ENCODE measurements around the gene PSME3IP1.

Gene PSME3IP1

DNA sequence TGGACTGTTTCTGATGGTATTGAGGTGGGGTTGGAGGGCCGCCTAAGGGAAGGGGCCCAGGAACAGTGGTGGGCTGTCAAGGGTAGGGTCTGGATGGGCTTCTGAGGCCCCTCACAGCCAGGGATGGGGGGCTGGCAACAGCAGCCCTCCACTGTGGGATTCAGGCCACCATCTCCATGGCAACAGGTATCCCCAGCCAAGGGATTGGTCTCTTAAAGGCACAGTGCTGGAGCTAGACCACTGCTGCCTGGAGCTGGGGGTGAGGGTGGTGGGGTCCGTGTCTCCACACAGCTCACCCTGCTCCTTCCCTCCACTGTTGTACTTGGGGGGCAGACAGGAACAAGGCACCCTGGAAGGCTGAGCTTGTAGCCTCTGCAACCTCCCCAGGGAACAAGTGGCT lies 41.8 kb downstream of the PSME3IP1 start:
- no peak for DNase-seq (ENCODE audit: low read depth)

GRCh38 chr16:57143149-57143921 lies 42.5 kb downstream of the PSME3IP1 start:
- no peak for DNase-seq (ENCODE audit: low read depth)

- DNase-seq (ENCODE audit: low read depth) = no peak
Observed at GRCh38 chr16:57141822-57142631, 43.8 kb downstream of the PSME3IP1 start.

- no peak for DNase-seq (ENCODE audit: low read depth)
Observed at GRCh38 chr16:57140931-57141668, 44.7 kb downstream of the PSME3IP1 start.

DNA sequence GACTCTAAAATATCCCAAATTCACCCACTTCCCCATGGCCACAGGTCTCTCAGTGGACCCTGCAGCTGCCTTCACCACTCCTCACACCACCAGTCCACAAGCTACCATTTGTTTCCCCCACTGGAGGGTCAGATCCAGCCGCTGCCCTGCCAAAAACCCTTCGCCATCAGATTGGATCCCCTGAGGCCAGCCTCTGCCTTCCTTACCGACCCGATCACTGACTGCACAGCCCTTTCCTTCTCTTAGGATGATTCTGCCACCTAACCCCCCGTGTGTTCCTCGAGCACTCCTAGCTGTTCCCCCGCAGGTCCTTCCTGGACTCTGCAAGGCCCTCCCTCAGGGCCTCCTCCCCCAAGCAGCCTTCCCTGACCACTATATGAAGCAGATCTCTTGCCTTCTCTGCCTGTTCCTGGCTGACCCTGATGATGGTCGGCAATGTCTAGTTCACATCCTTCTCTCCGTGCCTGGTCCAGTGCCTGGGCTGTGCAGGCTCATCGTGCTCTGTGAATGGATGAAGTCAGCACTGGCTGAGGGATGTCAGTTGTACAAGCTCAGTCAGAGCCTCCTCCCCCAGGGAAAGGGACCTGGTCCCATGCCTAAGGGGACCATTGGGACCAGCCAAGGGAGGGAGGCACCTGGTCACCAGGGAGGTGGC lies 47.4 kb downstream of the PSME3IP1 start:
- no peak for DNase-seq (ENCODE audit: low read depth)

GRCh38 chr16:57137566-57138273 lies 48.1 kb downstream of the PSME3IP1 start:
- DNase-seq (ENCODE audit: low read depth) = no peak

DNA sequence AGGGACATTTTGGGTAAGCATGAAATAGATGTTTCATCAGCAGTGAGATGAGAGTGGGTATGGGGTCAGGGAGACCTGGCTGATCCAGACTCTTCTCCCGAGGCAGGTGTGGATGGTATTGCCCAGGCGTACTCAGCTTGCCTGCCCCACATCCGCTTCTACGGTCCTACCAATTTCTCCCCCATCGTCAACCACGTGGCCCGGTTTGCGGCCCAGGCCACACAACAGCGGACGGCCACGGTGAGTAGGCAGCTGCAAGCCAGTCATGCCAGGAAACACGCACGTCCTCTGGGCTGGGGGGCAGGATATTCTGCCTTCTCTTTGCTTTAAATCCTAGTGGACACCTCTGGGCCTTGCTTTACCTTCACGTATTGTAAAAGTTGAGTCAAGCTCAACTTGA lies 48.8 kb downstream of the PSME3IP1 start:
- no peak for DNase-seq (ENCODE audit: low read depth)

GRCh38 chr16:57134982-57135381 lies 50.9 kb downstream of the PSME3IP1 start:
- DNase-seq (ENCODE audit: low read depth) = no peak

GRCh38 chr16:57133886-57134285 lies 52.0 kb downstream of the PSME3IP1 start:
- DNase-seq (ENCODE audit: low read depth) = no peak

DNA sequence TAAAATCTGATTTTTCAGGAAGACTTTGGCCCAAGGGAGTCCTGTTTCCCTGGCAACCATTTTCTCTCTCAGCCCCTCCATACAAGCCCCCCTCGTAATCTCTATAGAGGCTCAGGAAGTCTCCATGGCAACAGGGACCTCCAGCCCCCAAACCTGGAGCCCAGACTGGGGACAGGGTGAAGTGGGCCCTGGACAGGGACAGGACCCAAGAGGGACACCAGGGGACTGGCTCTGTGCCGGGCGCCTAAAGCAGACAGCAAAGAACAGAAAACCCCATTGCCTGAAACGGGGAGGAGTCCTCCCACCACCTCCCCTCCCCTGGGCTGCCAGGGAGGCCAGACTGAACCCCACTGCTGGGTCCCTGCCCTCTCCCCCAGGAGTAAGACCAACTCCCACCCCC lies 52.8 kb downstream of the PSME3IP1 start:
- DNase-seq (ENCODE audit: low read depth) = no peak

- no peak for DNase-seq (ENCODE audit: low read depth)
Observed at GRCh38 chr16:57132470-57132869, 53.4 kb downstream of the PSME3IP1 start.

- no peak for DNase-seq (ENCODE audit: low read depth)
Observed at GRCh38 chr16:57131351-57131970, 54.4 kb downstream of the PSME3IP1 start.

DNA sequence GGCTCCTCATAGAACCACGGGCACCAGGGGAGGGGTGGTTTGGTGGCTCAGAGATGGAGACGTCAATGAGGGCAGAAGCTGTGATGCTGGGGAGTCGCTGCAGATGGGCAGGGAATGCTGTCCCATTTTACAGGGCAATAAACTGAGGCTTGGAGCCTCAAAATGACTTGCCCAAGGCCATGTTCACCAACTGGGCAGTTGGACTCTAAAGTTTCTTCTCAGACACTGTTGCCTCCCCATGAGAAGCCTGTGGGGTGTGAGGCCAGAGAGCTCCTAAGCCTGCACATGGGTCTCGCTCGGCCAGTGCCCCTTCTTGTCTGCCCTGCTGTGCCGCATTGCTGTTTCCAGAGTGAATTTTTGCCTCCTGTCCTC lies 54.9 kb downstream of the PSME3IP1 start:
- no peak for DNase-seq (ENCODE audit: low read depth)

GRCh38 chr16:57128771-57129389 lies 57.0 kb downstream of the PSME3IP1 start:
- no peak for DNase-seq (ENCODE audit: low read depth)

- no peak for DNase-seq (ENCODE audit: low read depth)
Observed at GRCh38 chr16:57127836-57128235, 58.0 kb downstream of the PSME3IP1 start.

- DNase-seq (ENCODE audit: low read depth) = no peak
Observed at GRCh38 chr16:57127037-57127763, 58.6 kb downstream of the PSME3IP1 start.

DNA sequence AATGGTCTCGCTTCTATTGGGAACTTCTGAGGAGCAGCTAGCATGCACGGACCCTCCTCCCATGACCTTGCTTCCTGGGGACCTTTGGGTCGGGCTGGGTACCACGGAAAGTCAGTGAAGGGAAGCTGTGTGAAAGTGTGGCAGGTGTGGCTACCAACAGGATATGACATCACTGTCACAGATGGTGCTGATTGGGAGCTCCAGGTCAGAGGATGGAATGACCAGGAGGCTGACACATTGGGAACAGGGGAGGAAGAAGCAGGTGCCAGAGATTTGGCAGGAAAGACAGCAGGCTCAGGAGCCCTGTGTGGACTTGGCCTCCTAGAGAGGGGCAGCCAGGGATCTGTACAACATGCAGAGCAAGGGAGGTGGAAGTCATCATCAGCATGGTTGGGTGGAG lies 59.4 kb downstream of the PSME3IP1 start:
- no peak for DNase-seq (ENCODE audit: low read depth)

DNA sequence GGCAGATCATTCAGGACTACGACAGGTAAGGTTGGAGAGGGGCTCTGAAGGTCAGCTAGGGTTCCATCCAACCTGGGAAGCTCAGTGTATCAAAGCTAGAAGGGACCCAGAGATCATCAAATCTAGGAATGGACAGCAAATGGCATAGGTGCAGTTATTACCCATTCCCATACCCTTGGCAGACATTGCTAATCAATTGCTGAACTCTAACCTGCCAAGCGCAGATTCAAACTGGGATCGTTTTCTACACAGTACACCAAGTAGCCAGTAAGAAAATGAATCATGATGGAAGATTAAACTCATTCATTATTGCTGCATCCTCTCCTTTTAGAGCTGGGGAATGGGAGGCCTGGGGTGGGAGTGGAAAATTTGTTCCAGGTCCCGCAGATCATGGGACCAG lies 59.9 kb downstream of the PSME3IP1 start:
- DNase-seq (ENCODE audit: low read depth) = no peak

DNA sequence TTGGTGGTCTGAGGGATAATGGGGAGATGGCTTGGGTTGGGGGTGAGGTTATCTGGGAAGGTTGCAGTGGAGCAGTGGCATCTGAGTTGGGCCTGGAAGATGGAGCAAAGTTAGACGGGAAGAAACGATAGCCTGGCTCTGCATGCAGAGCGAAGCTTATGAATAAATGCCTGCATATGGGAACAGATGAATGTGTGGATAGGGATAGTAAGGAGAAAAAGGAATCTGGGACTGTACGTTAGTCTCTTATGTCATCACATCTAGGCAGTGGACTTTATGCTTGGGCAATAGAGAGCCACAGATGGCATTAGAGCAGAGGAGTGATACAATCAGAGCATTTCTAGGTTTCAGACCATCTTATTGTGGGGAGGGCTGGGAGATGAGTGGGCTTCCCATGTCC lies 60.5 kb downstream of the PSME3IP1 start:
- no peak for DNase-seq (ENCODE audit: low read depth)
